ENCODE data around the gene GABARAPL1.

GABARAPL1 gene

DNA sequence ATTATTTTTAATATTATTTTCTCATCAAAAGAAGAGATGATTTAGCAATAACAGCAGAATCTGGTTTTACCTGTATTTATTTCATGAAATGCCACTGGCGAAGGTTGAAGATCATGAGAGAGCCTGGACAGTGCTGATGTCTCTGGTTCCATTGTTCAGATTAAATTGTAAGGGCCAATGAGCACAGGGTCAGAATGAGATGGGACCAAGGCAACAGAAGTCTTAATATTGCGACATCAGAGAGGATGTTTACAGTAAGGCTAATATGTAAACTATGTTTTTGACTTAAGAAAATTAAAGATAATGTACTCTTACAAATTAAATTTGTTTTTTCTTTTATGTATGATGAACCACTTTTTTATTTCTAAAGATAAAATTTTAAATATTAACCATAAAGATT, 59.8 kb downstream of the GABARAPL1 start:
- TF ChIP-seq TAF1 (IDR thresholded peaks at IDR 0.05; ENCODE audit: borderline replicate concordance, low read depth, low read length): no peak
- no peak for TF ChIP-seq POLR2AphosphoS5 (IDR thresholded peaks at IDR 0.05; ENCODE audit: low read depth, low read length)
- TF ChIP-seq POLR2A (IDR thresholded peaks at IDR 0.05; ENCODE audit: low read depth, low read length): no peak
- no peak for DNase-seq (ENCODE audit: insufficient read length)
- FAIRE-seq: no peak
